AG04449 (cell line): ENCODE data around the gene SLC25A47.
"Not testable (repeated sequence)": the region's sequence is repeated elsewhere in the genome, so short reads cannot be mapped to it uniquely, and the experiment has no call there.

Source experiments
- CTCF ChIA-PET: fragments of 350-600 bp; formaldehyde crosslinking; extraction: SDS; loops from one replicate; lab custom pipeline; 2021; ENCODE audit warnings: antibody characterized with exemption; lab: Yijun Ruan, JAX
- POLR2A ChIA-PET: fragments of 400-600, 350-600 bp; formaldehyde crosslinking; extraction: SDS; loops from one replicate; lab custom pipeline; 2020; ENCODE audit warnings: antibody characterized with exemption, inconsistent platforms; lab: Yijun Ruan, JAX
- DNase-seq: peaks from one replicate; pipeline ENCODE4 v3.0.0-alpha.2; 2010; ENCODE audit warnings: low read depth, low spot score
- H3K4me3 ChIP-seq: 2 replicates; pipeline ENCODE4 v1.5.1; 2011; ENCODE audit warnings: low read depth, mild to moderate bottlenecking, control low read depth, low read length
- TF ChIP-seq, protein P1 (sequence below): IDR thresholded peaks from one replicate; pipeline ENCODE4 v1.5.1; 2011; ENCODE audit warnings: mild to moderate bottlenecking, moderate library complexity, low read length, control low read depth, inconsistent platforms; ENCODE audit not compliant: insufficient read depth; ENCODE audit errors: missing control alignments

Gene SLC25A47

GRCh38 chr14:100341301-100342031, 18.3 kb downstream of the SLC25A47 start:
- POLR2A ChIA-PET: interaction anchor here (1.2 kb wide), 1 partner anchor 11 kb away, joined by 4 read pairs; no protein-coding TSS in a partner anchor
- H3K4me3 ChIP-seq: no peak overlapping the region
- DNase-seq: peak; percentile 65
- TF ChIP-seq, protein P1, sequence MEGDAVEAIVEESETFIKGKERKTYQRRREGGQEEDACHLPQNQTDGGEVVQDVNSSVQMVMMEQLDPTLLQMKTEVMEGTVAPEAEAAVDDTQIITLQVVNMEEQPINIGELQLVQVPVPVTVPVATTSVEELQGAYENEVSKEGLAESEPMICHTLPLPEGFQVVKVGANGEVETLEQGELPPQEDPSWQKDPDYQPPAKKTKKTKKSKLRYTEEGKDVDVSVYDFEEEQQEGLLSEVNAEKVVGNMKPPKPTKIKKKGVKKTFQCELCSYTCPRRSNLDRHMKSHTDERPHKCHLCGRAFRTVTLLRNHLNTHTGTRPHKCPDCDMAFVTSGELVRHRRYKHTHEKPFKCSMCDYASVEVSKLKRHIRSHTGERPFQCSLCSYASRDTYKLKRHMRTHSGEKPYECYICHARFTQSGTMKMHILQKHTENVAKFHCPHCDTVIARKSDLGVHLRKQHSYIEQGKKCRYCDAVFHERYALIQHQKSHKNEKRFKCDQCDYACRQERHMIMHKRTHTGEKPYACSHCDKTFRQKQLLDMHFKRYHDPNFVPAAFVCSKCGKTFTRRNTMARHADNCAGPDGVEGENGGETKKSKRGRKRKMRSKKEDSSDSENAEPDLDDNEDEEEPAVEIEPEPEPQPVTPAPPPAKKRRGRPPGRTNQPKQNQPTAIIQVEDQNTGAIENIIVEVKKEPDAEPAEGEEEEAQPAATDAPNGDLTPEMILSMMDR: no peak
- CTCF ChIA-PET: interaction anchor here (2.6 kb wide), 1 partner anchor 11 kb away, joined by 6 read pairs; no protein-coding TSS in a partner anchor

- H3K4me3 ChIP-seq: no peak overlapping the region
Measured at GRCh38 chr14:100342195-100342594, 19.1 kb downstream of the SLC25A47 start.

DNA sequence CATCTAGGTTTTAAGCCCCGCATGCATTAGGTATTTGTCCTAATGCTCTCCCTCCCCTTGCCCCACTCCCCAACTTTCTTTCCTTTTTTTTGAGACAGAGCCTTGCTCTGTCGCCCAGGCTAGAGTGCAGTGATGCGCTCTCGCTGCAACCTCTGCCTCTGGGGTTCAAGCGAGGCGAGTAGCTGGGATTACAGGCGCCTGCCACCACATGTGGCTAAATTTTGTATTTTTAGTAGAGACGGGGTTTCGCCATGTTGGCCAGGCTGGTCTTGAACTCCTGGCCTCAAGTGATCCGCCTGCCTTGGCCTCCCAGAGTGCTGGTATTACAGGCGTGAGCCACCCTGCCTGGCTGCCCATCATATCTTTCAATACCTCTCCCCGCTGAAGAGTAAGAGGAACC, 19.7 kb downstream of the SLC25A47 start:
- H3K4me3 ChIP-seq, CTCF ChIA-PET, POLR2A ChIA-PET, DNase-seq: not testable (repeated sequence)

More at GRCh38 chr14:100342195-100342594, 19.1 kb downstream of the SLC25A47 start:
- no peak for DNase-seq
- ChIA-PET CTCF (interaction anchor here (2.6 kb wide), 1 partner anchor 10 kb away, joined by 6 read pairs; no protein-coding TSS in a partner anchor), POLR2A (no interaction called here)
- TF ChIP-seq, protein P1: no peak

- DNase-seq, POLR2A ChIA-PET, CTCF ChIA-PET, H3K4me3 ChIP-seq: not testable (repeated sequence)
Measured at GRCh38 chr14:100344657-100345056, 21.5 kb downstream of the SLC25A47 start.

DNA sequence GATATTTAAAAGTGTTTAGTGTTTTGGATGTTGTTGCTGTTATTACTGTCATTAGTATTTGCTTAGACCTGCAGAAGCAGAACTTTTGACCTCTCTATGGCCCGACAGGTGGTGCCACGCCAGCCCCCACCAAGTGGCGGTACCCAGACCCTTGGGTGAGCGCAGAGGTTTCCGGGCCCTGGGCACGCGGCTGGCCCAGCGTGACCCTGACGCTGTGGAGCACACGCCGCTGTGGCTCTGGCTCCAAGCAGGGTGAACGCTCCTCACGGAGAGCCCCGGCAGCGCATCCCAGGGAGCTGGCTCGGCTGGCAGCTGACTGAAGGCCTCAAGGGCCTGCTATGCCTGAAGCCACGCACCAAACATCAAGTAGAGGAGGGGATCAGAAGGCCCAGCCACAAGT, 22.6 kb downstream of the SLC25A47 start:
- CTCF ChIA-PET: no interaction called here

GRCh38 chr14:100346306-100347091, 23.4 kb downstream of the SLC25A47 start:
- DNase-seq: no peak
- no peak overlapping the region for H3K4me3 ChIP-seq
- TF ChIP-seq, protein P1: no peak
- CTCF ChIA-PET: no interaction called here
- POLR2A ChIA-PET: no interaction called here

More for the DNA sequence above, 22.6 kb downstream of the SLC25A47 start:
- POLR2A ChIA-PET: no interaction called here
- TF ChIP-seq, protein P1: no peak
- DNase-seq: no peak
- no peak overlapping the region for H3K4me3 ChIP-seq

GRCh38 chr14:100348253-100348729, 25.2 kb downstream of the SLC25A47 start:
- TF ChIP-seq, protein P1: no peak
- POLR2A ChIA-PET: no interaction called here
- CTCF ChIA-PET: no interaction called here
- no peak for DNase-seq
- H3K4me3 ChIP-seq: no peak overlapping the region
